Fibroblast of mammary gland (primary cell): ENCODE data around the gene PAPPA2.

ENCODE experiments used
- DNase-seq: peaks from one replicate; pipeline ENCODE4 v3.0.0-alpha.2; 2010; ENCODE audit warnings: low read depth
- H3K4me3 ChIP-seq: 2 replicates; pipeline ENCODE4 v1.5.1; 2011; ENCODE audit warnings: low read depth, mild to moderate bottlenecking, low read length, moderate library complexity; ENCODE audit not compliant: control insufficient read depth
- TF ChIP-seq, protein P1 (sequence below): conservative IDR thresholded peaks from 2 replicates; pipeline ENCODE4 v1.5.1; 2011; ENCODE audit warnings: low read depth, low read length, inconsistent platforms; ENCODE audit not compliant: control insufficient read depth, insufficient read depth

PAPPA2 gene

DNA sequence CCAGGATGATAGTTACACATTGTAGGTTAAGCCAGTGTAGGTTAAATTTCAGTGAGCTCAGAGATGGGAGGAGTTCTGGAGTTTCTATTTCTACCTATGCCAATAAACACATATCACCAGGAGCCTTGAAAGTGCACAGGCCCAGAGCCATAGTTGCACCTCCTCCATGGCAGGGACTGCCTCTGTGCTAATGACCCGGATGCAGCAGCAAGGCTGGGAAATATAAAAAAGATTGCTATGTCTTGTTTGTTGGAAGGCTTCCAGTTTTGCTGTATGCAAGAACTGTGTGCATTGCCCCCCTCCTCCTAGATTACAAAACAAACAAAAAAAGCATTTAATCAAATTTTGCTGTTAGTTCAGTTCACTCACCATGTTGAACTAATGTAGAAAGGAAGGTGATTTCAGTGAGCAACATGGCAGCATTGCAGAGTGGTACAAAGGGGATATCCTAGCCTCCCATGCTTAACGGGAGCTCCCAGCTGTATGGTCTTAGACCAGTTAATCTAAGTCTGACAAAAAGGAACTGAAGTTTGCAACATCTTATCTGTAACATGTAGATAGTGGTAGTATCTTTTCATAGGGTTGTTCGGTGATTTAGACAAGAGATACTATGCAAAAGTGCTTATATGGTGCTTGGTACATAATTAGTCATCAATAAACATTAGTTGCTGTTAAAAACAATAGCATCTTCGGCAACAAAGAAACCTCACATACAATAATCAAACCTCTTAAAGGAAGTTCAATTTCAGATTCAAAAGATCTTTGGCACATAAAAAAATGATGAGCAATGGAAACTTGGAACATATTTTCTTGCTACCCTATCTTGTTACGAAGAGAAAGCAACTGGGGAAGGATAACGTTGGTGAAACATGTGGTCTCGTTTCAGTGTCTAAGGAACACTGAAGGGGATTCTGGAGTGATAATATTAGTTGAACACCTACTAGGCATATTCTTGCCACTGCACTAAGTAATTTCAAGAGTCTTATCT is 392.1 kb downstream of the PAPPA2 start:
- H3K4me3 ChIP-seq = no peak overlapping the region
- TF ChIP-seq, protein P1, sequence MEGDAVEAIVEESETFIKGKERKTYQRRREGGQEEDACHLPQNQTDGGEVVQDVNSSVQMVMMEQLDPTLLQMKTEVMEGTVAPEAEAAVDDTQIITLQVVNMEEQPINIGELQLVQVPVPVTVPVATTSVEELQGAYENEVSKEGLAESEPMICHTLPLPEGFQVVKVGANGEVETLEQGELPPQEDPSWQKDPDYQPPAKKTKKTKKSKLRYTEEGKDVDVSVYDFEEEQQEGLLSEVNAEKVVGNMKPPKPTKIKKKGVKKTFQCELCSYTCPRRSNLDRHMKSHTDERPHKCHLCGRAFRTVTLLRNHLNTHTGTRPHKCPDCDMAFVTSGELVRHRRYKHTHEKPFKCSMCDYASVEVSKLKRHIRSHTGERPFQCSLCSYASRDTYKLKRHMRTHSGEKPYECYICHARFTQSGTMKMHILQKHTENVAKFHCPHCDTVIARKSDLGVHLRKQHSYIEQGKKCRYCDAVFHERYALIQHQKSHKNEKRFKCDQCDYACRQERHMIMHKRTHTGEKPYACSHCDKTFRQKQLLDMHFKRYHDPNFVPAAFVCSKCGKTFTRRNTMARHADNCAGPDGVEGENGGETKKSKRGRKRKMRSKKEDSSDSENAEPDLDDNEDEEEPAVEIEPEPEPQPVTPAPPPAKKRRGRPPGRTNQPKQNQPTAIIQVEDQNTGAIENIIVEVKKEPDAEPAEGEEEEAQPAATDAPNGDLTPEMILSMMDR = no peak
- DNase-seq = no peak

- DNase-seq = no peak
- H3K4me3 ChIP-seq = no peak overlapping the region
- TF ChIP-seq, protein P1 = no peak
Observed at GRCh38 chr1:176857632-176858031, 394.7 kb downstream of the PAPPA2 start.

- no peak overlapping the region for H3K4me3 ChIP-seq
- DNase-seq = no peak
- TF ChIP-seq, protein P1 = no peak
Observed at GRCh38 chr1:176858433-176858916, 395.5 kb downstream of the PAPPA2 start.

DNA sequence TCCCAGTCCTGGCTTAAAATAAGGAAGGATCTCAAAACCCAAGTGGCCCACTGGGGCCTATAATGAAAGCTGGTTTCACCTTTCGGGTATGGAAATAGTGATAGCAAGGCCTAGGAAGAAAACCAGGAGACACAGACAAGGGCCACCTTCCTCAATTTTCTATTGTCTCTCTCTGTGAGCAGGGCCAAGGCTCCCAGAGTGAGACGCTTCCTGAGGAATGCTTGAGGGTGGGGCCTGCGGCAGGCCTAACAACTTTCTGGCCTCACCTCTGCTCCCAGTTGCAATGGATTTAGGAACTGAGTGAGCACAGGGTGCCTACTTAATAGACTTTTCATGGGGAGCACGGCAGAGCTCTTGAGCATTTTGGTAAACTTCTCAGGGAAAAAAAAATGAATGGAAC is 400.6 kb downstream of the PAPPA2 start:
- TF ChIP-seq, protein P1 = no peak
- H3K4me3 ChIP-seq = no peak overlapping the region
- no peak for DNase-seq

- no peak overlapping the region for H3K4me3 ChIP-seq
- no peak for DNase-seq
- TF ChIP-seq, protein P1 = no peak
Observed at GRCh38 chr1:176864211-176864610, 401.2 kb downstream of the PAPPA2 start.

- H3K4me3 ChIP-seq = no peak overlapping the region
- peak; percentile 14 for DNase-seq
- TF ChIP-seq, protein P1 = no peak
Observed at GRCh38 chr1:176866011-176866714, 403.2 kb downstream of the PAPPA2 start.
